ENCODE data around the gene SURF2. TPM values are rescaled to one million over a fixed set of nuclear protein-coding genes. Genes with fewer than 3 reads are reported as not detected.
"Not testable (repeated sequence)": the region's sequence is repeated elsewhere in the genome, so short reads cannot be mapped to it uniquely, and the experiment has no call there.

The SURF2 gene
- total RNA-seq, 3 donors from 2014 or later, result 8.7 to 15.0 (median 11.4) TPM

- H3K4me3 ChIP-seq, result no peak overlapping the region
- intact Hi-C loops (cut with DNase I, micrococcal nuclease), result loop anchor here in 1 of 2 donors (10.0 kb wide), 1 partner anchor 137 kb away; no protein-coding TSS in a partner anchor
- ATAC-seq (no peak), DNase-seq (no peak)
- H3K4me1 ChIP-seq (ENCODE audit: low read depth), result no peaks in the 10 kb centered on the region
- H3K36me3 ChIP-seq (ENCODE audit: low read depth), result no peaks in the 10 kb centered on the region
- no peak for TF ChIP-seq CTCF (IDR thresholded peaks at IDR 0.05)
- no peaks in the 10 kb centered on the region for H3K9me3 ChIP-seq
These were observed 34.9 kb upstream of the SURF2 start for GRCh38 chr9:133321411-133321935.

- no peak for ATAC-seq
- no peaks in the 10 kb centered on the region for H3K9me3 ChIP-seq
- no peak for TF ChIP-seq CTCF (IDR thresholded peaks at IDR 0.05)
- DNase-seq, result no peak
- no peaks in the 10 kb centered on the region for H3K4me1 ChIP-seq (ENCODE audit: low read depth)
- H3K4me3 ChIP-seq, result no peak overlapping the region
- no peaks in the 10 kb centered on the region for H3K36me3 ChIP-seq (ENCODE audit: low read depth)
- intact Hi-C loops (cut with DNase I, micrococcal nuclease), result loop anchor here in 1 of 2 donors (10.0 kb wide), 1 partner anchor 138 kb away; no protein-coding TSS in a partner anchor
These were observed 33.6 kb upstream of the SURF2 start for GRCh38 chr9:133322701-133323100.

- Histone ChIP-seq H3K4me1 (ENCODE audit: low read depth) (no peaks in the 10 kb centered on the region), H3K4me3 (no peak overlapping the region), H3K36me3 (ENCODE audit: low read depth) (no peaks in the 10 kb centered on the region), H3K9me3 (no peaks in the 10 kb centered on the region)
- no peak for TF ChIP-seq CTCF (IDR thresholded peaks at IDR 0.05)
- DNase-seq (no peak), ATAC-seq (no peak)
- intact Hi-C loops (cut with DNase I, micrococcal nuclease), result loop anchor here in 1 of 2 donors (10.0 kb wide), 1 partner anchor 138 kb away; no protein-coding TSS in a partner anchor
These were observed 33.1 kb upstream of the SURF2 start for GRCh38 chr9:133323211-133323610.

- DNase-seq, result no peak
These were observed 32.2 kb upstream of the SURF2 start for GRCh38 chr9:133323991-133324703.

GRCh38 chr9:133327021-133327420, 29.3 kb upstream of the SURF2 start:
- not testable (repeated sequence) for DNase-seq; ATAC-seq; H3K9me3 ChIP-seq; H3K4me1 ChIP-seq (ENCODE audit: low read depth); H3K36me3 ChIP-seq (ENCODE audit: low read depth); H3K4me3 ChIP-seq
- intact Hi-C loops (cut with DNase I, micrococcal nuclease), result loop anchor here in 1 of 2 donors (10.0 kb wide), 1 partner anchor 142 kb away; no protein-coding TSS in a partner anchor

More at GRCh38 chr9:133323991-133324703, 32.2 kb upstream of the SURF2 start:
- ATAC-seq, result no peak
- intact Hi-C loops (cut with DNase I, micrococcal nuclease), result loop anchor here in 1 of 2 donors (10.0 kb wide), 1 partner anchor 139 kb away; no protein-coding TSS in a partner anchor
- Histone ChIP-seq H3K9me3 (no peaks in the 10 kb centered on the region), H3K36me3 (ENCODE audit: low read depth) (no peaks in the 10 kb centered on the region), H3K4me1 (ENCODE audit: low read depth) (no peaks in the 10 kb centered on the region), H3K4me3 (no peak overlapping the region)
- no peak for TF ChIP-seq CTCF (IDR thresholded peaks at IDR 0.05)

- Histone ChIP-seq H3K36me3 (ENCODE audit: low read depth) (peaks cover 15% of the 10 kb centered on the region), H3K9me3 (no peaks in the 10 kb centered on the region), H3K4me1 (ENCODE audit: low read depth) (peaks cover under 1% of the 10 kb centered on the region), H3K4me3 (no peak overlapping the region)
- DNase-seq (no peak), ATAC-seq (no peak)
- no peak for TF ChIP-seq CTCF (IDR thresholded peaks at IDR 0.05)
- intact Hi-C loops (cut with DNase I, micrococcal nuclease), result loop anchor here in 1 of 2 donors (10.0 kb wide), 1 partner anchor 143 kb away; no protein-coding TSS in a partner anchor
These were observed 28.4 kb upstream of the SURF2 start for GRCh38 chr9:133327834-133328484.
